Colon (tissue), 2 donors: ENCODE measurements around the gene FSD1L.
"Not testable (repeated sequence)": the region's sequence is repeated elsewhere in the genome, so short reads cannot be mapped to it uniquely, and the experiment has no call there.

ENCODE experiments used
- FAIRE-seq: peaks from 2 replicates; lab custom pipeline; 2012; peaks lifted over from hg19 to GRCh38; lab: Jason Lieb, UNC
- donor health status: control.
- donor health status: control.

FSD1L gene

DNA sequence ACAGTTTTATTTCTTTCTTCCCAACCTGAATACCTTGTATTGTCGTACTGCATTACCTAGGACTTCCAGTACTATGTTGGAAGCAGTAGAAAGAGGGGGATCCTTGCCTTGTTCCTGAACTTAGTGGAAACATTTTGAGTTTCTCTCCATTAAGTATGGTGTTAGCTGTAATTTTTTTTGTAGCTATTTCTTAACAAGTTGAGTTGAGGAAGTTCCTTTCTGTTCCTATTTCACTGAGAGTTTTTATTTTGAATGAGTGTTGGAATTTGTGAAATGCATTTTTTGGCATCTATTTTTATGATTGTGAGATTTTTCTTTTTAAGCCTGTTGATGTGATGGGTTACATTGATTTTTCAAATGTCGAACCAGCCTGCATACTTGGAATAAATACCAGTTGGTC is 49.0 kb downstream of the FSD1L start:
- no peak for FAIRE-seq

DNA sequence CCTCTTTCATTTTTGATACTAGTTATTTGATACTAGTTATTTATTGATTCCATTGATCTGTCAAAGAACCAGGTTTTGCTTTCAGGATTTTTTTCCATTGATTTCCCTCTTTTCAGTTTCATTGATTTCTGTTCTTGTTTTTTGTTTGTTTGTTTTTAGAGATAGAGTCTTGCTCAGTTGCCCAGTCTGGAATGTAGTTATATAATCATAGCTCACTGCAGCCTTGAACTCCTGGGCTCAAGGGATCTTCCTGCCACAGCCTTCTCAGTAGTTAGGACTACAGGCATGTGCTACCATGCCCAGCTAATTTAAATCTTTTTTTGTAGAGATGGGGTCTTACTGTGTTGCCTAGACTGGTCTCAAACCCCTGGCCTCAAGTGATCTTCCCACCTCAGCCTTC is 49.9 kb downstream of the FSD1L start:
- FAIRE-seq = no peak

DNA sequence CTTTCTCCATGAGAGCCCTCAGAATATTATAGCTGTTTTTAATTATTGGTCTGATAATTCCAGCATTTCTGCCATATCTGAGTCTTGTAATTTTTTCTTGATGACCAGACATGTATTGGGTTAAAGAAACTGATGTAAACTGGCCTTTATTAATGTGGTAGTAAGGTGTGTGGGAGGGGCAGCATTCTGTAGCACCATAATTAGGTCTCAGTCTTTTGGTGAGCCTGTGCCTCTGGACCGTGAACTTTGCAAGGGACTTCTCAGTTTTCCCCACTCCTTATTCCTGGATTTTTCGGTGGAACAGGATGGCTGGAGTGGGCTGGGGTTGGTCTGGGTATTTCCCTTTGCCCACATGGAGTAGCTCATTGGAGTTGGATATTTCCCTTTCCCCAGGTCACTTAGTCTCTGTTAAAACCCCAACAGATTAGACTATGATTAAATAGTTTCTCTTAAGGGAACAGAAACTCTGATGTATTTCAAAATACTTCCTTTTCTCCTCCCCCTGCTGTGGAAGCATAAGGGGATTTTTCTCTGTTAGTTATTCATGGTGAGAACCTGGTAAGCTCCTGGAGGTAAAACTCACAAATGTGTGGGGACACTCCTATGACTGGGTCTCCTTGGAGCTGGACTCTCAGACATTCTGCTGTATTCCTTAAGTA is 52.4 kb downstream of the FSD1L start:
- no peak for FAIRE-seq

DNA sequence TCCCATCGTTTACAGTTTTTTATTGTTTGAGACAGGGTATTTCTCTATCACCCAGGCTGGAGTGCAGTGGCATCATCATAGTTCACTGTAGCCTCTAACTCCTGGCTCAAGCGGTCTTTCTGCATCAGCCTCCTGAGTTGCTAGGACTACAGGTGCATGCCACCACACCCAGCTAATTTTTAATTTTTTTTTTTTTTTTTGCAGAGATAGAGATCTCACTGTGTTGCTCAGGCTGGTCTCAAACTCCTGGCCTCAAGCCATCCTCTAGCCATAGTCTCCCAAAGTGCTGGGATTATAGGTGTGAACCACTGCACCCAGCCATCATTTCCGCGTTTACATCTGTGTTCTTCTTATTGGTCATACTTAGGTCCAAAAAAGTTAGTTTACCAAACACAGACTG is 53.6 kb downstream of the FSD1L start:
- no peak for FAIRE-seq

DNA sequence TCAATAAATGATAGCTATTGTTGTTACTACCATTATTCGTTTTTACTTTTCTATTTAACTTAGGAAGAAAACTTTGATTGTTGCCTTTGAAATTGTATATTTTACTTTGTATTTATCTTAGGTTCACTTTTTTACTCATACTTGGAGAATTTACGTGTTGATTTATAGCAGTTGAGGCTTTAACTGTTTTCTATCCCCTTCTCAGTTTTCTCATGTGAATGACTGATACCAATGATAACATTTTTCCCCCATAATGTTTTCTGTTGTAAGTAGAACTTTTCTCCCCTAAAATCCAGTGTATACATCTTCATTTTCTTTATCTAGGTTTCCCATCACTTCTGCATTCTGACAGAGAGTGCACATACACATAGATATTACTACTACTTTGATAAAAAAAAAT is 54.4 kb downstream of the FSD1L start:
- no peak for FAIRE-seq

DNA sequence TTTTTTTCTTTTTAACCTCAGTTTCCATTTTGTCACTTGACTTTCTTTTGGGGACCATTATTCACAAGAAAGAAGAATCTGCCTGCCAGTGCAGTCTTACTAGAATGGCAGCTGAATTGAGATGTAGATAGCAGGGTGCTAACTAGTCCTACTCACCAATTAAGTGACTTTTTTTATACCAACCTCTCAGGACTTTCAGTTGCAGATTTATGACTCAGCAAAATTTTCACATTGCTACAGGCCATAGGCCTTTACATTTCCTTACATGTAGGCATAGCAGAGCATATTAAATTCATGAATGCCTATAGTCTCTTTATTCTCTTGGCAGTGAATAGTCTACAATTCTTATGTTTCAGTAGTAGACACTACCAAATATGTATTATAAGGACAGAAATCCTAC is 56.0 kb downstream of the FSD1L start:
- FAIRE-seq = no peak

DNA sequence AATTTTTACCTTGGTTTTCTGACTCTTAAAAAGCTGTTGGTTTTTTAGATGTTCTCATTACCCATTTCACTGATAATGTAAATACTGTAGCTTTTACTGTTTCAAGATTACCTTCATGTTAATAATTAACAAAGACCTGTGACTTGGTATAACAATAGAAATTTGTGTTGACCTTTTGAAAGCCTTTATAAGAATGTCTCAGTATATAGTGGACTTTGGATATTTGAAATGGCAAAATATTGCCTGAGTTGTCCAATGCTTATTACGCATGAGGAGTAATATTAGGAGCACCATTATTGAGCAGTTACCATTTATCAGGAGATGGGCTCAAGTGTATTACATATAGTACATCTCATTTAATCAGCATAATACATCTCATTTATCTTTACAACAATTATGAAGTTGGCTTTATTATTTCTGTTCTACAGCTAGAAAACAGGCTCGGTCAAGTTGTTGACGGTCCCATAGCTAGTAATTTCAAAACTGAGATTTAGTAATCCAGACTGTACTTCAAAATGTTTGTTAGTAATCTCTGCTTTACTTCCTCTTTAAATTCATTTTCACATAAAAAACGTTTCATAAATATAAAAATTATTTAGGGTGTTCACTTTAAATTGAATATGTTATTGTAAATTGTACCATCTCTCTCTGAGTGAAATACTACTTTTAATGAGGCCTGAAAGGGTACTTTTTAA is 59.4 kb downstream of the FSD1L start:
- FAIRE-seq = peak; percentile 70

DNA sequence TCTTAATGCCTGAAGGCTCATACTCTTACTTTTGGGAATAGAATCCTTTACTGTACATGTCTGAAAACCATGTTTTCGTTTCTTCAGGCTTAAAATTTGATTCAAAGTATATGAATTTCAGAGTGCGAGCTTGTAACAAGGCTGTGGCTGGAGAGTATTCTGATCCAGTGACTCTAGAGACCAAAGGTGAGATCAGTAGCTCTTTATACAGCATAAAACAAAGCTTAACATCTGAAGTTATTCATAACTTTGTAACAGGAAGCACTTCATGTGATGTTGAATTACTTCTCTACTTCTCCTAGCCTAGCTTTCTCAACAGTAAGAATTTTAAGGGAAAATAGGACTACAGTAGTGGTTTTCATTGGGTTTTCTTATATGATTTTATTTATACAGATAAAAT is 60.7 kb downstream of the FSD1L start:
- no peak for FAIRE-seq

DNA sequence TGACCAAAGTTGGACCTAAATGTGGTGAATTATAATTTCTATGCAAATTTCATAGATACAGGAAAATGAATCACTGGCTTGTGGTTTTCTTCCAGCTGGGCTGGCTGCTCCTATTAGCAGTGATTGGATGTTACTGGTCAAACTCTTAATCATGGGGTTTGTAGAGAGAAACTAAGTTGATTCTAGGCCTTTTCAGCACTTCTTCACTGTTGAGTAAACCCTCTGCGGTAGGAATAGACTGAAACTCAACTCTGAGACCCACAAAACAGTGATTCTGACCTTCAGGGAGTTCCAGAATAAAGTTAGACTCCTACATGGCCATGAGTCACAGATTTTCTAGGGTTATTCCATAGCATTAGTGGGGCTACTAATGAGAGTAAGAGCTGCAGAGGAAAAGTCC is 62.2 kb downstream of the FSD1L start:
- no peak for FAIRE-seq

DNA sequence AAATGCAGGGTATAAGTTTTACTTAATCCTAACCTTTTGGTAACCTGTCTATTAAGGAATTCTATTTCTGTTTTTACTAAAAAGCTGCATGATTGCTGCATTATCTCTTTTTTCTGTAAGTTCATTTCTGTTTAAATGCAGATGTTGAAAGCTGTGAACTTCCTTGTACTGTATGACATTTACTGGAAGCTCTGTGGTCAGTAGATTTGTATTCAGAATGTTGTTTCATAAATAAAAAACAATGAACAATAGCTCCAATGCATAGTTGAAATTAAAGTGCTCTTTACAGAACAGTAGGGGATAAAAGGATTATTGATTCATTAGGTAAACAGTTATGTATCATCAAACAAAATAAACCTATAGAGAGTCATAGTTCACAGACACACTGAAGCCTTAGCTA is 63.6 kb downstream of the FSD1L start:
- FAIRE-seq = no peak

DNA sequence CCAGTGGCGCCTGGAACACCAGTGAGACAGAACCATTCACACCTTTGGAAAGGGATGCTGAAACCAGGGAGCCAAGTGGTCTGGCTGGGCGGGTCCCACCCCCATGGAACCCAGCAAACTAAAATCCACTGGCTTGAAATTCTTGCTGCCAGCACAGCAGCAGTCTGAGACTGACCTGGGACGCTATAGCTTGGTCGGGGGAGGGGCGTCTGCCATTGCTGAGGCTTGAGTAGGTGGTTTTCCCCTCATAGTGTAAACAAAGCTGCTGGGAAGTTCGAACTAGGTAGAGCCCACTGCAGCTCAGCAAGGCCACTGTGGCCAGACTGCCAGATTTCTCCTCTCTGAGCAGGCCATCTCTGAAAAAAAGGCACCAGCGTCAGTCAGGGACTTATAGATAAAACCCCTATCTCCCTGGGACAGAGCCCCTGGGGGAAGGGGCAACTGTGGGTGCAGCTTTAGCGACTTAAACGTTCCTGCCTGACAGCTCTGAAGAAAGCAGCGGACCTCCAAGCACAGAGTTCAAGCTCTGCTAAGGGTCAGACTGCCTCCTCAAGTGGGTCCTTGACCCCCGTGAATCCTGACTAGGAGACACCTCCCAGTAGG is 68.1 kb downstream of the FSD1L start:
- FAIRE-seq = no peak

DNA sequence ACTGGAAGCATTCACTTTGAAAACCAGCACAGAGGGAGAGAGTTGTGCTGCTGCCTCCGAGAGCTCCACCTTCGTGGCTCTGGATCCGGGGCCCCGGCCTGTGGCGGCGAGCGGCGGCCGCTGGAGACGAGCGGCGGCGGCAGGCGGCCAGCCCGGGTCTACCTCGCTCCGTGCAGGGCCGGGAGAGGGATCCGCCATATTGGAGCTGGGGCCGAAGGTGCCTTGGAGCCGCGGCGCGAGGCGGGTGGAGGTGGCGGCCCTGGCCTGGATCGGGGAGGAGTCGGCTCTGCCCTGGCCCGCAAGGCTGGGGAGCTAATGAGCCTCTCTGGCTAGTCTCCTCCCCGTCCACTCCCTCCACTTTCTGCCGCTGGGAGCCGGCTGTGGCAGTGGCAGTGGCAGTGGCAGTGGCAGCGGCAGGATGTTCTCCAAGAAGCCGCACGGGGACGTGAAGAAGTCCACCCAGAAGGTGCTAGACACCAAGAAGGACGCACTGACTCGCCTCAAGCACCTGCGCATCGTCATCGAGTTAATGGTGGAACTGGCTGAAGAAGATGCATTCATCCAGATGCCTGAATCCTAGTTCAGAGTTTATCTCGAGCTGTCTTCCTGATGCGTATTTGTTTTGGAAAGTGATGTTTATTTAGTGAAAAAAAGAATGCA is 72.0 kb downstream of the FSD1L start:
- FAIRE-seq = not testable (repeated sequence)

DNA sequence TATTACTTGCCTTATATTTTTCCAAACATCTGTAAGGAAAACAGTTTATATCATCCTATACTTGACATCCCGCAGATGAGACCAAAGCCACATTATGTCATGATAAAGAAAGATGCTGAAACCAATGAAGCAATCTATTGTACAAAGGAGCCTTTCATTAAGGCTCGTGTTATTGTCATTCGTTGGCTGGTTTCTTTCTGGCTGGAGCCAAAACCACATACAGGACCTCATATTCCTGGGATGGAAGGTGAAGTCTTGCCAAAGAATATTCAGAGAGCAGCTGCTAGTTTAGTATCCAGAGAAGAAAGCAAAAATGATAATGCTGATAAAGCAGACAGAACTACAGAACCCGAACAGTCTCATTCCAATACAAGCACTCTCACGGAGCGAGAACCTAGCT is 73.2 kb downstream of the FSD1L start:
- not testable (repeated sequence) for FAIRE-seq

DNA sequence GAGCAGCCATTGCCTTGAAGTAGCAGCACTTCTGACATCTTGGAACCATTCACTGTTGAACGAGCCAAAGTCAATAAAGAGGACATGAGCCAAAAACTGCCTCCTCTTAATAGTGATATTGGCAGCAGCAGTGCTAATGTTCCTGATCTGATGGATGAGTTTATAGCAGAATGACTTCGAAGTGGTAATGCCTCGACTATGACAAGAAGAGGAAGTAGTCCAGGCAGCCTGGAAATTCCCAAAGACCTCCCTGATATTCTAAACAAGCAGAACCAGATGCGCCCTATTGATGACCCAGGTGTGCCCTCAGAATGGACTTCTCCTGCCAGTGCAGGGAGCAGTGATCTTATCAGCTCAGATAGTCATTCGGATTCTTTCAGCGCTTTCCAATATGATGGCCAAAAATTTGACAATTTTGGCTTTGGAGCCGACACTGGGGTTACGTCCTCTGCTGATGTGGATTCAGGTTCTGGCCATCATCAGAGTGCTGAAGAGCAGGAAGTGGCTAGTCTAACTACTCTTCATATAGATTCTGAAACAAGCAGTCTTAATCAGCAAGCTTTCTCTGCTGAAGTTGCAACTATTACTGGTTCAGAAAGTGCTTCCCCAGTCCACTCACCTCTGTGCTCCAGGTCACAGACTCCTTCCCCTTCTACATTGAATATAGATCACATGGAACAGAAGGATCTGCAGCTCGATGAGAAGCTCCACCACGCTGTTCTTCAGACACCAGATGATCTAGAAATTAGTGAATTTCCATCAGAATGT is 75.0 kb downstream of the FSD1L start:
- FAIRE-seq = not testable (repeated sequence)

DNA sequence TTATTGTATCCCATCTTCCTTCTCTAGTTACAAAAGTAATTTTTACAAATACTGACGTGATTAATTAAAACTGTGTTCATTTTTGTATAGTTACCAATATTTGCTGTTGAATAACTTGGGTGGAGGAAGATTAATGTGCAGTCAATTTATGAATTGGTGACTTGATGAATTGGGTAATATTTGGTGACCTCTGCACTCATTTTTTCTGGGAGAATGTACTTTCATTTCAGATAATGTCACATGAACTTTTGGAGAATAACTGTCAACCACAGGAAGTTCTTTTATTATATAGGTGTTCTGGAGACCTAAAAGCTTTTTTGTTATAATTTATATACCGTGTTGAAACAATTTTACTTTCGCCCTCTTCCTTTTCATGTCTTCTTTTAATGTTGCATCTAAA is 83.7 kb downstream of the FSD1L start:
- FAIRE-seq = no peak

DNA sequence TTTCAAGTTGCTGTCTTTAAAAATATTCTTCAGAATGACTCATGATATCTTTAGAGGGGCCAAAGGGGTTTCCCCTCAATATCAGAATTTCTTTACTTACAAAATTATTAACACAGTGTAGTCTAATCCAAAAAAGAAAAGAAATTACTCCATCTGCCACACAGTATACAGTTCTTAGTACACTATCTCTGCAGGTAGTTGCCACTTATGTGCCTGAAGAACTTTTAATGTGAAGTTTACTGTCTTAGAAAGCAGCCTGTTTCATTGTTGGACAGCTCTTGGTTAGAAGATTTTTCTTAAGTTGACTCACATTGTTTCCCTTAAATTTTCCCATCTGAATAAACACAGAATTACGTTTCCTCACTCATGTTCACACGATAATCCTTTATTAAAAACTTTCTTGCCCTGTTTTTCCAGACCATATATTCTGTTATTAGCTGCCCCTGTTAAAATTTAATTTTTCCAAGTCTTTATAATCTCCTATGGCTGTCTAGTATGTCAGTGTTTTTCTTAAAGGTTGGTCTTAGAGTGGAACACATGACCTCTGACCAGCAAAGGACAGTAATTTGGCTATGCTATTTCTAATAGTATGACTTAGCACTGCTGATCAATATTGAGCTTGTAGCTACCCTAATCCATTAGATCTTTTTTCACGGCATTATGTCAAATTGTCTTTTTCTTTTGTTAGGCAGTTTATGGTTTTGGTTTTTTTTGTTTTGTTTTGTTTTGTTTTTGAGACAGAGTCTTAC is 88.3 kb downstream of the FSD1L start:
- no peak for FAIRE-seq

DNA sequence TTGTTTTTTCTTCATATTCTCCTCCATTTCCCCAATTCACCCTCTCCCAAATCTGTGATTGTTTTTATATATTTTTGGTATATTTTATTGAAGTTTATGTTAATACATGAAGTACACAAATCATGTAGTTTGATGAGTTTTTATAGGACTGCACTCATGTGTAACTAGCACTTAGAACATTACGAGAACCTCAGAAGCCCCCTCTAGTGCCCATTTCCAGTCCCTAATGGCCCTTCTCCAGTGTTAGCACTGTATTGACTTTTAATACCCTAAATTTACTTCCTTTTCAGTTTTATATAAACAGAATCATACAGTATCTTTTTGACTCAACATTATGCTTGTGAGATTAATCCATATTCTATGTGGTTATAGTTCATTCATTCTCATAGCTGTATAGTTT is 91.6 kb downstream of the FSD1L start:
- no peak for FAIRE-seq

DNA sequence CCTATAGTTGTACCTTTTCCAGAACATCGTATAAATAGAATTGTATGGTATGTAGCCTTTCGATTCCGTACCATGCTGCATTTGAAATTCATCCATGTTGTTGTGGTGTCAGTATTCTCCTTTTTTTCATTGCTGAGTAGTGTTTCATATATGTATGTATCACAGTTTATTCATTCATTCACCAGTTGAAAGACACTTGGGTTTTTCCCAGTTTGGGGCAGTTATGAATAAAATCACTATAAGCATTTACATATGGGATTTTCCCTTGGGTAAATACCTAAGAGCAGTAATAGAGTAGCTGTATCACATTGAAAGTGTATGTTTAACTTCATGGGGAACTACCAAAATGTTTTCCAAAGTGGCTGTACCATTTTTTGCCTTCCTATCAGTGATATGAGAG is 94.0 kb downstream of the FSD1L start:
- no peak for FAIRE-seq

DNA sequence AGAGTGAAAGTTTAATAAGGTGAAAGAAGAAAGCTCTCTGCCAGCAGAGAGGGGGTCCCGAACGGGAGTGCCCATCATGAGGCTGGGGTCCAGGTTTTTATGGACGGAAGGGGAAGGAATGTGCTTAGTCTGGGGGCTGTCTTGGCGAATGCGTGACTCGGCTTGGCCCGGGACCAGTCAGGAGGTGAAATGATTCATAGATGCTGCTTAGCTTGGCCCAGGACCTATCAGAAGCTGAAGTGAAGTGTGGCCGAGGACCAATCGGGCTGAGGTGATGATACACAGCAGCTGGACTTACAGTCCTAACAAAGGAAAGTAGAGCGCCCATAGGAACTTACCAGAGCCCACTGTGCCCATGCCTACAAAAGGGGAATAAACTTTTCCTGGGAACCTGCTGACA is 106.2 kb downstream of the FSD1L start:
- FAIRE-seq = no peak

DNA sequence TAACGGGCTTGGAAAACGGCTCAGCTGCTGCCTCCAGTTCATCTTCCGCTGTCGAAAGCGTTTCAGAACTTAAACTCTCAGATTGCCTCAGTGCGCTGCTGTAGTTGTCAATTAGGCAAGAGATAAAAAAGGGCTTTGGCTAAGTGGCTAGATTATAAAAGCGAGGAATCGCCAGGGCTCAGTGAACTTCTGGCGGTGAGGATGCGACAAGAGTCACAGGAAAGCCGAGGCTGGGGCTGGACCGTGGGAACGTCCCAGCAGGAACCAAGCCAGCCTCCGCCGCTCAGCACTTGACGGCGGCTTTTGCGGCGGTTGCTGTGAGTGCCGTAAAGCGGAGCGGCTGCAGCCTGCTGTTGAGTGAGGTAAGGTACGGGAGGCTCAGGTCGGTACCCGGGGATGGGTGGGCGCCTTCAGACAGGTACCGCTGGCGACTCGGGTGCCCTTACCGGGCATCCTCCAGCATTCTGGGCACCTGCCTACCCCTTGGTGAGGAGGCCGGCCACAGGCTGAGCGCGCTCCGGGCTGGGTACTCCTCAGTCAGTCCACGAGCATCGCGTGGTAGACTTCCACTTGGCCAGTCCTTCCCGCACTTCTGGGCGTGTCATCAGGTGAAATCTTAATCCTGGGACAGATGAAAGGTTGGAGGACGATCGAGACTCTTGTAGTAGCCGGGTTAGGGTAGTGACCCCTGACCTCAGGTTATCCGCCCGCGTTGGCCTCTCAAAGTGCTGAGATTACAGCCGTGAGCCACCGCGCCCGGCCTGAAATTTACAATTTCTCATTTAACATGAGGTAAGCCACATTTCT is 110.2 kb downstream of the FSD1L start, which contains the start of gene FKTN:
TSS of gene FKTN (plus strand) at position 328 of the 807 bp plus-strand sequence. CDS start 16,902 bp downstream, outside the sequence.
- FAIRE-seq = no peak

DNA sequence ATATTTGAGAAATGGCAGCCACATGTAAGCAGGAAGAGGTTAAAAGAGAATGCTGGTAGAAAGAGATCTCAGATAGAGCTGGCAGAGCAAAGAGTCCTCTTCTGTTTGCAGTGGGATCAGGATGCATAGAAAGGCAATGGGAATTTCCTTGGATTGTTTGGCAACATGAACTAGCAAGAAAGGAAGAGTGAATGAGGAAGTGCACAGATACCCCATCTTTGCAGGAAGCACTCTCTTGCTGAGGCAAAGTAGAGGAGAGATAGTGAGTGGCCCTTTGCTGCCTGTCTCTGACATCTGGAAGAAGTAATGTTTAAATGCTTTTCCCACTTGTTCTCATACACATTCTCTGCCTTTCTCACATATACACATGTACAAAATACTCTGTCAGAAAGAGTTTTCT is 124.6 kb downstream of the FSD1L start:
- no peak for FAIRE-seq
